AG09319 (cell line): ENCODE measurements around the gene CHD9.

Source experiments
- DNase-seq: peaks from one replicate; pipeline ENCODE4 v3.0.0-alpha.2; 2010; ENCODE audit warnings: low read depth; ENCODE audit errors: extremely low read depth
- TF ChIP-seq, protein P1 (sequence below): IDR thresholded peaks from 2 replicates; pipeline ENCODE4 v1.5.1; 2011; ENCODE audit warnings: low read depth, mild to moderate bottlenecking, inconsistent platforms, low read length, moderate library complexity

Gene CHD9

DNA sequence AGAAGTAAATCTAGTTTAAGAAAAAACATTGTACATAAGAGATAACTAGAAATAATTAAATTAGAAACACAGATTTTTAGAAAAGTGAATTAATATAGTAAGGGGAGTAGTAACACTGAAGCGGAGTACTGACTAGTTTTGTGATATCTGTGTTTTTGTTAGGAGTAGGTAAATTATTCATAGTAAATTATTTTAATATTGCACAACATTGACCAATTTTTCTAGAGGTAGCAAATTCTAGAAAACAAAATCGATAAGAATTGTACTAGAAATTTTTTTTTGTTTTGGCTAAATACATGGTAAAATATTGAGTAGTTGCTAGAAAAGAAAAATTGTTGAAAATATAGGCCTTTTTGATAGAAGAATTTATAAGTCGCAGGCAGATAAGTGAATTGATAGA lies 156.5 kb downstream of the CHD9 start:
- DNase-seq, result no peak
- TF ChIP-seq, protein P1, sequence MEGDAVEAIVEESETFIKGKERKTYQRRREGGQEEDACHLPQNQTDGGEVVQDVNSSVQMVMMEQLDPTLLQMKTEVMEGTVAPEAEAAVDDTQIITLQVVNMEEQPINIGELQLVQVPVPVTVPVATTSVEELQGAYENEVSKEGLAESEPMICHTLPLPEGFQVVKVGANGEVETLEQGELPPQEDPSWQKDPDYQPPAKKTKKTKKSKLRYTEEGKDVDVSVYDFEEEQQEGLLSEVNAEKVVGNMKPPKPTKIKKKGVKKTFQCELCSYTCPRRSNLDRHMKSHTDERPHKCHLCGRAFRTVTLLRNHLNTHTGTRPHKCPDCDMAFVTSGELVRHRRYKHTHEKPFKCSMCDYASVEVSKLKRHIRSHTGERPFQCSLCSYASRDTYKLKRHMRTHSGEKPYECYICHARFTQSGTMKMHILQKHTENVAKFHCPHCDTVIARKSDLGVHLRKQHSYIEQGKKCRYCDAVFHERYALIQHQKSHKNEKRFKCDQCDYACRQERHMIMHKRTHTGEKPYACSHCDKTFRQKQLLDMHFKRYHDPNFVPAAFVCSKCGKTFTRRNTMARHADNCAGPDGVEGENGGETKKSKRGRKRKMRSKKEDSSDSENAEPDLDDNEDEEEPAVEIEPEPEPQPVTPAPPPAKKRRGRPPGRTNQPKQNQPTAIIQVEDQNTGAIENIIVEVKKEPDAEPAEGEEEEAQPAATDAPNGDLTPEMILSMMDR, result no peak

DNA sequence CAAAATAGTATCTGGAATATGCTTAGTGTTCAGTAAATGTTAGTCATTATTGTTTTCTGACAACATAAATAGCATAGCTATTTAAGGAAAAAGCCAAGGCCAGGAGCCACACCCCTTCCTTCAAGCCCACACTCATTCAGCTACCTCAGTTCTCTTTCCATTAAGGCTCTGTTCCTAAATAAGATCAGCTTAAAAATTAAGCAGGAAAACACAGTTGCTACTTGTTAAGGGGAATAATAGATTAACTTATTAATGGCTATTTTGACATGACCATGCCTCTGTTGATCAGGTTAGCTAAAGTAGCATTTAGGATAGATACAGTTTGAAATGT lies 158.1 kb downstream of the CHD9 start:
- no peak for DNase-seq
- TF ChIP-seq, protein P1, result no peak

DNA sequence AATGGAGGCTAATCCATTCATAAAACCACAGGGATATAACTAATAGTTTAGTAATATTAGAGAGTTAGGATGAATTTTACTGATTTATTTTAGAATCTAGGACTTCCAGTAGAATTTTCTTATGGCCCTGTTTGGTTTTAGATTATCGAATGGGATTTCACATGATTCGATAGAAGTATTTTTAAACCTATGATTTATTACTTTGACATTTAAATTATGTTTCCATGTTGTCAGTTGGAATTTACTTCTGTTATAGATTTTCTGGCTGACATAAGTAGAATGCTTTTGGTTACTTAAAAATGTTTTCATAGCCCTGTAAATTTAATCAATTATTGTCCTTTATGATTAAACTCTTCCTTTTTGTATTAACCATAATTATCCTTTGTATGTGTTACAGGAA lies 158.8 kb downstream of the CHD9 start:
- TF ChIP-seq, protein P1, result no peak
- no peak for DNase-seq

DNA sequence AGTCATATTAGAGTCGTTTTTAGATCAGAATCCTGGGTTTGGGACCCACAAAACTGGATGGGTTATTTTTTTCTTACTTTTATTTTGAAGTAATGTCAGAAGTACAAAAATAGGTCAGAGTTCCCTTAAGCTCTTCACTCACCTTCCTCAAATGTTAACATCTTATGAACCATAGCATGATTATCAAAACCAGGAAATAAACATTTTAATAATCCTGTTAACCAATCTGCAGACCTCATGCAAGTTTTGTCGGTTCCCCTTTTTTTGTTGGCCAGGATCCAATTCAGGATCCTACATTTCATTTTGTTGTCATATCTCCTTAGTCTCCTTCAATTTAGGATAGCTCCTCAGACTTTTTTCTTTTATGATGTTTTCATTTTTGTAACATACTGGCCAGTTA lies 162.0 kb downstream of the CHD9 start:
- TF ChIP-seq, protein P1, result no peak
- no peak for DNase-seq

DNA sequence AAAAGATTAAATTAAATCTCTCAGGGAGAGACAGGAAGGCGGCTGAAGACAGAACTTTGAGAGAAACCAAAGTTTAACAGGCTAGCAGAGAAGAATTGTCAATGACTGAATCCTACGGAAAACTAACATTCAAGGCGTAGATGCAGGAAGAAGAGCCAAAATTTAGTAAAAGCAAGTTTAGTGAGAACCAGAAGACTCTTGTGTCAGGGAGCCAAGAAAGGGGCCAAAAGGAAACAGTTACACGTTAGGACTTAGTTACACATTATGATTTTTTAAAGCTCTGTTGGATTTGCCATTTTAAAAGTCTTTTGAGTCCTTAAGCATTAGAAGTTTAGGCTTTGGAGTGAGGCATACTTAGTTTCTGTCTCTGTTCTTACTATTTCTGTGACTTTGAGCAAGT lies 164.6 kb downstream of the CHD9 start:
- TF ChIP-seq, protein P1, result no peak

DNA sequence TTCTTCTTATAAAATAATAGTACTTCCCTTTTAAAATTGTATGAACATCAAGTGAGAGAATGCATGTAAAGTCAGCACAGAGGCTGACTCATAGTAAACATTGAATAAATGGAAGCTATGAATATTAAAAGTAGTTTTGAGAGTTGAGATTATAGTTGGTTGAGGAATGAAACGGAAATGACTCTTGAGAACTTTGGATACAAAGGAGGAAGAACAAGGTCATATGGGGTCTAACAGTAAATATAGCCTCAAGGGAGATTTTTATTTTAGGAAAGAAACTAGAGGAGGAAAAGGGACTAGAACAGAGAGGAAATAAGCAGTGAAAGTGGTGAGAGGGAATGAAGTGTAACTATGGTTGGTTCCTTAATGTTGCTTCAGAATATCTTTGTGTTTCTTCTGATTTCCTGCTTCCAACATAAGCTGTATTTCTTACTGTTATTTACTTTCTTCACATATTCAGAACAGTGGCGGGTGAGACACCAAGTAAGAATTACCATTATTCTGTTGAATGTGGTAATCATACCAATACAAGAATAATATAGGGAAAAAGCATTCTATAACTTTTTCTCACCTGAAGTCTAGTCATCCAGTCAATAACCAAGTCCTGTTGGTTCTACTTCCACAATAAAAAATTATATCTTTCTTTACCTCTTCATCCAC lies 165.1 kb downstream of the CHD9 start:
- no peak for DNase-seq
- TF ChIP-seq, protein P1, result no peak

More for the DNA sequence above, 164.6 kb downstream of the CHD9 start:
- no peak for DNase-seq

DNA sequence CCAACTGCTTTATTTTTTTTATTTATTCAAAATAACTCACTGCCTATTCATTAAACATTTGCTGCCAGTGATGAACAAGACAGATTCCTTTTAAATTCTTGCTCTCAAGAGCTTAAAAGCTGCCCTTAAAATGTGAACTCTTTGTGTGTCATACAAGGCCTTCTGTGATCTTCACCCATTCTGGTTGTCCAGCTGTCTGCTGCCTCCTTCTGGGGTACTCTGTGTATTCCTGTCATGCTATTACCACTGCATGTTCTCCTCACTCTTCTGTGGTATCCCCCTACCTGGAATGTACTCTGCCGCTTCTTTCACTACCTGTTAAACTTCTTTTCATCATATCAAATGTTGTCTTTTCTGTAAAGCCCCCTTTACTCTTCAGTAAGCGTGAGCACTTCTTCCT lies 165.8 kb downstream of the CHD9 start:
- TF ChIP-seq, protein P1, result peak; percentile 24

More for the DNA sequence above, 165.8 kb downstream of the CHD9 start:
- DNase-seq, result no peak
